CD4-positive, alpha-beta T cell treated with Interferon alpha-2 for 1 hour (primary cell): ENCODE measurements around the gene NEK8.
"Not testable (repeated sequence)": the region's sequence is repeated elsewhere in the genome, so short reads cannot be mapped to it uniquely, and the experiment has no call there.

ENCODE experiments used
- DNase-seq, 2 donors: peaks; one replicate each; pipeline ENCODE4 v3.0.0-alpha.2; 2020 to 2022

The NEK8 gene

DNA sequence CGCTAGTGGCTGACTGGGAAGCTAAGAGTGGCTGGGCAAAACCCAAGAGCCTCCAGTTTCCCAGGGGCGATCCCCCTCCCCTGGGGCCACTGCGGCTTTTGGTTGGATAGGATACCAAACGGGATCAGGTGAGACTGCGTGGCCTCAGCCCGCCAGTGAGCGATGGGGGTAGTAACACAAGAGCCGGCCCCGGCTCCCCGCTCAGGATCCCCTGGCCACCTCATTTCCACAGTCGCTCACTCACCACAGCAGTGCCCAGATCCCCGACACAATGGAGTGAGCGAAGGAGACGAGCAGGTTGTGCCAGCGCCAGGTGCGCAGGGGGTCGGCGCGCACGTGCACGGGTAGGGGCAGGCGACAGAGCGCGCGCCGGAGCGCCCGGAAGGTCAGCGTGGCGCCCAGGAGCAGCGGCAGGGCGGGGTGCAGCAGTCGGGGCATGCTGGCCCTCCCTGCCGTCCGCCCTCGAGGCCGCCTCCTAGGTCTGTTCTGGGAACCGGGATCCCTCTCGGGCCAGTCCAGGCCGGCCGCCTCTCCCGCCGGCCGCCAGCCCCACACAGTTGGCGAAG, 2.8 kb upstream of the NEK8 start:
- no peak for DNase-seq

DNA sequence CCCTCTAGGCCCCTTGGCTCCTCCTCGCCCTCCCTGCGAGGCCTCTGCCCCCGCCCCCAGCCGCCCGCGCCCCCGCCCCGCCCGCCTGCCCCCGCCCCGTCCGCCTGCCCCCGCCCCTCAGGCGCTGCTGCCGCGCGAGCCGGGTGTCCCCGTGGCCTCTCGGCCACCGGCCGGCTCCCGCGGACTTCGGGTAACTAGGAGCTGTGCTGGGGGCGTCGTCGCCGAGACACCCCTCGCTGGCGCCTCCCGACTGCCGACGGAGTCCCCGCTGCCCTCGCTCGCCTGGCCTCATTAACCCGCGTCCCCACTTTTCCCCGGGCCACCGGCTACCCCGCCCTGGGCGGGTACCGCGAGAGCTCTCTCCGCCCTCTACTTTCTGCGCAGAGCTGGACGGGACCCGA, 2.4 kb upstream of the NEK8 start, which contains the start of gene TLCD1:
Gene TLCD1, minus strand, starts transcription at position 8 of the 401 bp plus-strand sequence. CDS start 136 bp downstream, outside the sequence.
- DNase-seq = peak; percentile 56 to 75

DNA sequence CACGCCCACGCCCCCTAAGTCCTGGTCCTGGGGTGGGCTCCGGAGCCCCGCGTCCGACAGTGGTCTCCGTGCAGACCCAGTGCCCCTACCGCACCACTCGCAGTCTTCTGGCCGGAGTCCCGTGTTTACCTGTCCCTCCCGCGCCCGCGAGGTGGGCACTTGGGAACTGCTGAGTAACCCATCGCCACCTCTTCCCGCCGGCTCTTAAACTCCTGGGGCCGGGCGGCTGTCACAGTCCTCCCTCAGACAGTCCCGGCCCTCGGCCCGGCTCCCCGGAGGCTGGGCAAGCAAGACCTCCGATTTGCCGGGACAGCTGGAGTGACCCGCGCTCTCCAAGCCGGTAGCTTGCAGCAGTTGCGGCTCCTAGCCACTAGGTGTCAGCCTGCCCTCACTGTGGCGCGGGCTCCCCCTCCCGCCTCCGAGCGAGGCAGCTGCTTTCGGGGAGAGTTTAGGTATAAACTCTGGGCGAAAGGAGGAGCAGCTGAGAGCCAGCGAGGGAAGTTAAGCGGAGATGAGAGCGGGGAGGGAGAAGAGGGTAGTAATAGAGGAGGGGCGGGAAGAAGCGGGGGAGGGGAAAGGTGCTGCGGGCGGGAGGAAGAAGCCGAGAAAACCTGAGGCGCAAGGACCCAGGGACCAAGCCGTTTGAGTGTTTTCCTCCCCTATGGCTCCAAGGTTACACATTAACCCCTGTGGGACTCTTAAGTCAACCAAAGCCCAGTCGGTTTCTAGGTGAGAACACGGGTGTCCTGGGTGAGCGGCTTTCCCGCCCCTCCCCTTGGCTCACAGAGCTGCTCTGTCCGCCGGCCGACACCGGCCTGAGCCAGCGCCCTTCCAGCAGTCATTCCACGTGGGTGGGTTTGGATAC, 1.7 kb upstream of the NEK8 start:
- peak; percentile 88 to 93 for DNase-seq

DNA sequence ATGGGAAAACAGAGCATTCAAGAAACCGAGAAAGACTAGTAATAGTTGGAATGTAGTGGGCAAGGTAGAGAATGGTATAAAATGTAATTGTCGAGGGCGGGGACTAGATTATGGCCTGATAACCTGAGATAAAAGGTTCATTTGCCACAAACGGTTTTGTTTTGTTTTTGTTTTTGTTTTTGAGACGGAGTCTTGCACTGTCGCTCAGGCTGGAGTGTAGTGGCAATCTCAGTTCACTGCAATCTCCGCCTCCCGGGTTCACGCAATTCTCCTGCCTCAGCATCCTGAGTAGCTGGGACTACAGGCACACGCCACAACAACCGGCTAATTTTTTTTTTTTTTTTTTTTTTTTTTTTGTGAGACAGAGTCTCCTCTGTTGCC, 1.4 kb downstream of the NEK8 start:
- DNase-seq = no peak

DNA sequence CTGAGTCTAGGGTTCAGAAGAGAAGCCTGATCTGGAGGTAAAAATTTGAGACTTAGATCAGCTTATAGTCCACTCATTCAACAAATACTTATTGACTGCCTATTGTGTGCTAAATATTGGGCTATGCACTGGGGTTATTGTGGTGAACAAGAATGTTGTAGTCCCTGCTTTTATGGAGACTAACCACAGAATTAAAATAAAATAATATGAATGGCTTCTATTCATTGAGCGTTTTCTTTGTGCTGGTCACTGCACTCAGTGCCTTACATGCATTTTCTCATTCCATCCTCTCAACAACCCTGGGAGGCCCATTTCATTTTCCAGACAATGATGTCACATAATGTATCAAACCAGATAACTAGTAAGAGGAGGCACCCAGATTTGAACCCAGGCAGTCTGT, 4.8 kb downstream of the NEK8 start:
- DNase-seq = no peak

DNA sequence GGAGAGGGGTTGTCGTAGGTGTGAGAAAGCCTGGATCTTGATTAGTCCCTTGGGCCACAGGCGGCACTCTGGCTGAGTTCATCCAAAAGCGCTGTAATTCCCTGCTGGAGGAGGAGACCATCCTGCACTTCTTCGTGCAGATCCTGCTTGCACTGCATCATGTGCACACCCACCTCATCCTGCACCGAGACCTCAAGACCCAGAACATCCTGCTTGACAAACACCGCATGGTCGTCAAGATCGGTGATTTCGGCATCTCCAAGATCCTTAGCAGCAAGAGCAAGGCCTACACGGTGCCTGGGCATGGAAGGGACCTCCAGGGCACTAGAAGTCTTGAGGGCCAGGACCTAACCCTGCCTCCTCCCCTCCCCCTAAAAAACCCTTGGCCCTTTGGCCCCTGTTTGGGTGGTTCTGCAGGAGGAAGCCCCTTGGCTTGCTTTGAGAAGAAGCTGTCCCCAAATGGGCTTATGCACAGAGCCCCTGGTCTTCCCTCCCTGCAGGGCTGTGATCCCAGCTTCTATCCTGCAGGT, 6.2 kb downstream of the NEK8 start:
- DNase-seq = no peak

DNA sequence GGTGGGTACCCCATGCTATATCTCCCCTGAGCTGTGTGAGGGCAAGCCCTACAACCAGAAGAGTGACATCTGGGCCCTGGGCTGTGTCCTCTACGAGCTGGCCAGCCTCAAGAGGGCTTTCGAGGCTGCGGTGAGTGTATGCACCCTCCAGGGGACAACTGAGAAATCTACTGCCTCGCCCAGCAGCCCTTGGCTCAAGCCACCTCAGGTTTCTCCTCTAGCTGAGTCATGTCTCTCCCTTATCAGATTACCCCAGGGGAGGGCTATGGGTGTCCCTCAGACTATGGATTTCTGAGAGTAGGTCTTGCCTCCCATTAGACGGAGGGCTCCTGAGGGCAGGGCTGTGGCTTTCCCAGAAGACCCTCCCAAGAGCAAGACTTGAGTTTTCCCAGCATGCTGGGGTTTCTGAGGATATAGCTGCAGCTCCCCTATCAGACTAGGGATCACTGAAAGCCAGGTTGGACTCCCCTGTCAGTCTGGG, 6.7 kb downstream of the NEK8 start:
- DNase-seq = no peak

DNA sequence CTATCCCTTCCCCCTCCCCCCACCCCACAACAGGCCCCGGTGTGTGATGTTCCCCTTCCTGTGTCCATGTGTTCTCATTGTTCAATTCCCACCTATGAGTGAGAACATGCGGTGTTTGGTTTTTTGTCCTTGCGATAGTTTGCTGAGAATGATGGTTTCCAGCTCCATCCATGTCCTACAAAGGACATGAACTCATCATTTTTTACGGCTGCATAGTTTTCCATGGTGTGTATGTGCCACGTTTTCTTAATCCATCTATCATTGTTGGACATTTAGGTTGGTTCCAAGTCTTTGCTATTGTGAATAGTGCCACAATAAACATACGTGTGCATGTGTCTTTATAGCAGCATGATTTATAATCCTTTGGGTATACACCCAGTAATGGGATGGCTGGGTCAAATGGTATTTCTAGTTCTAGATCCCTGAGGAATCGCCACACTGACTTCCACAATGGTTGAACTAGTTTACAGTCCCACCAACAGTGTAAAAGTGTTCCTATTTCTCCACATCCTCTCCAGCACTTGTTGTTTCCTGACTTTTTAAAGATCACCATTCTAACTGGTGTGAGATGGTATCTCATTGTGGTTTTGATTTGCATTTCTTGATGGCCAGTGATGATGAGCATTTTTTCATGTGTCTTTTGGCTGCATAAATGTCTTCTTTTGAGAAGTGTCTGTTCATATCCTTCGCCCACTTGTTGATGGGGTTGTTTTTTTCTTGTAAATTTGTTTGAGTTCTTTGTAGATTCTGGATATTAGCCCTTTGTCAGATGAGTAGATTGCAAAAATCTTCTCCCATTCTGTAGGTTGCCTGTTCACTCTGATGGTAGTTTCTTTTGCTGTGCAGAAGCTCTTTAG, 7.6 kb downstream of the NEK8 start:
- not testable (repeated sequence) for DNase-seq

DNA sequence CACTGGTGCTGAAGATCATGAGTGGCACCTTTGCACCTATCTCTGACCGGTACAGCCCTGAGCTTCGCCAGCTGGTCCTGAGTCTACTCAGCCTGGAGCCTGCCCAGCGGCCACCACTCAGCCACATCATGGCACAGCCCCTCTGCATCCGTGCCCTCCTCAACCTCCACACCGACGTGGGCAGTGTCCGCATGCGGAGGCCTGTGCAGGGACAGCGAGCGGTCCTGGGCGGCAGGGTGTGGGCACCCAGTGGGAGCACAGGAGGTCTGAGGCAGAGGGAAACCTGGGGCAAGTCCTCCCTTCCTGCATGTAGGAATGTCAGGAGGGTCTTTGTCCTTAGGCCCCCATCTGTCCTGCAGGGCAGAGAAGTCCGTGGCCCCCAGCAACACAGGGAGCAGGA, 8.7 kb downstream of the NEK8 start:
- DNase-seq = no peak

DNA sequence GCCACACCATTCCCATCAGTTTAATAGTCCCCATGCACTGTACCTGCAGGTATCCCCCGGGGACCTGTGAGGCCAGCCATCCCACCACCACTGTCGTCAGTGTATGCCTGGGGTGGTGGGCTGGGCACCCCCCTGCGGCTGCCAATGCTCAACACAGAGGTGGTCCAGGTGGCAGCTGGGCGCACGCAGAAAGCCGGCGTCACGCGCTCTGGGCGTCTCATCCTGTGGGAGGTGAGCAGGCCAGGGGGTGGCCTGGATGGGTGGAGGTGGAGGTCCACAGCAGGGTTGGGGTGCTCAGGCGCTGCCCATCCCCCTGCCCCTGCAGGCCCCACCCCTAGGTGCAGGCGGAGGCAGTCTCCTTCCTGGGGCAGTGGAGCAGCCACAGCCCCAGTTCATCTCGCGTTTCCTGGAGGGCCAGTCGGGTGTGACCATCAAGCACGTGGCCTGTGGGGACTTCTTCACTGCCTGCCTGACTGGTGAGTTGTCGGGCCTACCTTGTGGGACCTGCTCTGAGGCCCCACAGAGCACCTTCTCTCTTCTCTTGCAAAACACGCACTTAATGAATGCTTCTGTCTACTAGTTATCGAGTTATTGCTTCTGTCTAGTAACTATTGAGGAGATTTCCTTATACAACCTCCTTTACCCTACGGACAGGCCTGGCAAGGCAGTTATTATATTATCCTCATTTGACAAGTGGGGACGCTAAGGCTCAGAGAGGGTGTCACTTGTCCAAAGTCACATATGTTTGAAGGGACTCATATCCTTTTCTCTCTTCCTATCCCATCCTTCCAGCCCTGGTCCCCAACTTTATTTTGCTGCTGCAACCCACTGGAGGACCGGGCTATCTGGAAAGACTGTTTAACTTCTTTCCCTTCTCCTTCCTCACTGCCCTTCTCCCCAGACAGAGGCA, 9.4 kb downstream of the NEK8 start:
- peak in 1 of 2 donors; percentile 77 for DNase-seq

DNA sequence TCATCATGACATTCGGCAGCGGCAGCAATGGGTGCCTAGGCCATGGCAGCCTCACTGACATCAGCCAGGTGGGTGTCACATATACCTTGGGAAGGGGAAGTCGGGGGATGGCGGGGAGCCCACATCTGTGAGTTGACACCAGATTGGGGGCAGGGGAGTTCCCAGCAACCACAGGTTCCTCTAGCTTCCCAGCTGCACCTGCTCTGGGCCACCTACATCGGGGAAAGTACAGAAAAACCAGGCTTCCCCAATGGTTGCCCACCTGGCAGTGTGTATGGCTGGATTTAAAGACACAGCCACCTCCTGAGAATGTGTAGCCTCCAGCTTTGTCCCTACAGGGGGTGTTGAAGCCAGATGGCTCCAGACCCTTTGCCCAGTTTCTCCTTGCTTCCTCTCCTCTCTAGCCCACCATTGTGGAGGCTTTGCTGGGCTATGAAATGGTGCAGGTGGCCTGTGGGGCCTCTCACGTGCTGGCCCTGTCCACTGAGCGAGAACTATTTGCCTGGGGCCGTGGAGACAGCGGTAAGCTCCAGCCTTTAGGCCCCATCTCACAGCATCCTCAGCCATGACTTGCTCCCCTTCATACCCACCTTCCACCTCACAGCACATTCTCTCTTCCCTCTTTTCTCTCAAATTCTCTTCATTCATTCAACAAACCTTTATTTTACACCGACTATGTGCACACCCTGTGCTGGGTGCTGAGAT, 10.2 kb downstream of the NEK8 start:
- peak; percentile 65 to 82 for DNase-seq

DNA sequence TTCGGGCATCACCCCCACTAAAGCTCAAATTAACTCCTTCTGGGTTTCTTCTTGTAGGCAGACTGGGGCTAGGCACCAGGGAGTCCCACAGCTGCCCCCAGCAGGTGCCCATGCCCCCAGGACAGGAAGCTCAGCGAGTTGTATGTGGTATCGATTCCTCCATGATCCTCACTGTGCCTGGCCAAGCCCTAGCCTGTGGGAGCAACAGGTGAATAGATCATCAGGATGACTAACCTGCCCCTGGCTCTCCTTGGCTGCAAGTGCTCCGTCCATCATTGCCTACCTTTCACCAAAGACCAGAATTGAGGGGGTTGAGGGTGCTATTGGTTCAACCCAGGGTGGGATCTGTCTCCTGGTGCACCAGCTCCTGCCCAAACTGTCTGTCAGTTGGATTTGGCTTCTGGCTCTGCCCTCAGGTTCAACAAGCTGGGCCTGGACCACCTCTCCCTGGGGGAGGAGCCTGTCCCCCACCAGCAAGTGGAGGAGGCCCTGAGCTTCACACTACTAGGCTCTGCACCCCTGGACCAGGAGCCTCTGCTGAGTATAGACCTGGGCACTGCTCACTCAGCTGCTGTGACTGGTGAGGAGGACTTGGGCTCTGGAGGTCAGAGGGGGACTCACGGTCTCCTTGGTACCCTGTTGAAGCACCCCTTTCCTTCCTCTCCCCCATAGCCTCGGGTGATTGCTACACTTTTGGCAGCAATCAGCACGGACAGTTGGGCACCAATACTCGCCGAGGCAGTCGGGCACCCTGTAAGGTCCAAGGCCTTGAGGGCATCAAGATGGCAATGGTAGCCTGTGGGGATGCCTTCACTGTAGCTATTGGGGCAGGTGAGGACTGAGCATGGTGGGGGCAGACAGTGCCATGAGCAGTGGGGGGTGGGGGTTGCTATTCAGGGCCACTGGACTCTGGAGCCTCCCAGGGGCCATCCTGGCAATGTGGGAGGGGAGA, 12.1 kb downstream of the NEK8 start:
- no peak for DNase-seq

DNA sequence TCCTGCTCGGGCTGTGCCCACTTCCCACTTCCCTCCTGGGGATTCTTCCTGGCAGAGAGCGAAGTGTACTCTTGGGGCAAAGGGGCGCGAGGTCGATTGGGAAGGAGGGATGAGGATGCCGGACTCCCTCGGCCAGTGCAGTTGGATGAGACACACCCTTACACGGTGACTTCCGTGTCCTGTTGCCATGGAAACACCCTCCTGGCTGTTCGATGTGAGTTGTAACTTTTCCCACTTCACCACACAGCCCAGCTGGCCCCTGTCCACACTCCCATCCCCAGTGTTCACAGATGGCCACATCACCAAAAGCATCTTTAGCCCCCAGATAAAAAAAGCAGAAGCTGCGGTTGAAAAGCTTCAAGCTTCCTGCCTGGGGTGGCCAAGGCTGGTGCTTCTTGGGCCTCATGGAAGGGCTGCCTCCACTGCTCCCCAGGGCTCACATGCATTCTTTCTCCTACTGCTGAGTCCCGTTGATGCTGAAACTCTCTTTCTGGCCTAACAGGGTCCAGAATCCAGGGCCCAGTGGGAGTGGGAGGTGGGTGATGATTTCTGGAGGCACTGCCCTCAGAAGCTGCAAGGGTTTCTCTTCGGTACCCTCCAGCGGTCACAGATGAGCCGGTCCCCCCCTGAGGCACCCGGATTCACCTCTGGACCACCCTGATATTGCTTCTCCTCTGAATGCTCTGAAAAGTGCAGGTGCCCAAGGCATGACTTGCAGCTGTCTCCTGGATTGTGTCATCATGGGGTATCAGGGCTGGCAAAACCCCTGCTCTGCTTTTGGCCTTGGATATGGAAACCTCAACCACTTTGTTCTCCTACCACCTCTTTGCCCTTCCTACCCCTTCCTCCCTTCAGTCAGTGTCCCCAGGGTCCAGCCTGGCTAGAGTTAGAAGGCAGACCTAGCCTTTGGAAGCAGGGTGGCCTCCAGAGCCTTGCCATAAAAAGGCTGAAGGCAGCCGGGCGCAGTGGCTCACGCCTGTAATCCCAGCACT, 13.1 kb downstream of the NEK8 start:
- peak in 1 of 2 donors; percentile 46 for DNase-seq

DNA sequence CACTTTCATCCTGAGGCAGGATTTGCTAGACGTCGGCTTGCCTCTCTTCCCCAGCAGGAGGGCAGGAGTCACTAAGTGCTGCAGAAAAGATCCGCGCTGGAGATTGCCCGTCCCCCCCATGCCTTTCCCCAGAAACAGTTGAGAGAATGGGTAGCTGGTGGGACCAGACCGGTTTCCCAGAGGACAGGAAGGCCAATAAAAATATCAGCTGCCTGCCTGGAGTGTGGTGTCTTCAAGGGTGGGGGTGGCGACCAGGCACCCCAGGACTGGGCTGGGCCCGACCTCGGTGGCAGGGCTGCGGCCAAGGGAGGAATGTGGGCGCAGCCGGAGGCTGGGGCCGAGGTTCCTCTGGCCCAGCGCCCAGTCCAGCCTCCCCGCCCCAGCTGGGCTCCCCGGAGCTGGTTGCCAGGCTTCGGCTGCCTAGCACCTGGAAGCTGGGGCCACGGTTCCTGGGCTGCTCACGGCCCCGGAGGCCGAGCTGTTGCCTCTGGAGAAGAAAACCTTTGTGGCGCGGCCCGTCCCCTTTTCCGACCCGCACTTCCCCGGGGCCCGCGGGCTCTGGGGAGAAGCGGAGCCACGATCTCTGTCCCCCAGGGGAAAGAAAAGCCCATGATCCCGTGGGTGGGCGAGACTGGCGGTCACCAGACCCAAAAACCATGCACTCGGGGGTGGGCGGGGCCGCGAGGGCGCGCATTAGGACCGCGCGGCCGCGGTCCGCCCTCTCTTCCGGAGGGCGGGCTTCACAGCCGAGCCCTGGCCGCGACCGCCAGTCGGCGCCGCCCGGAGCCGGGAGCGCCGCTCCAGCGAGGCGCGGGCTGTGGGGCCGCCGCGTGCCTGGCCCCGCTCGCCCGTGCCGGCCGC, 14.9 kb downstream of the NEK8 start, which contains the start of gene TRAF4:
Gene TRAF4, plus strand, starts transcription at position 769 of the 861 bp plus-strand sequence. CDS start 102 bp downstream, outside the sequence.
- DNase-seq = peak; percentile 77 to 82

DNA sequence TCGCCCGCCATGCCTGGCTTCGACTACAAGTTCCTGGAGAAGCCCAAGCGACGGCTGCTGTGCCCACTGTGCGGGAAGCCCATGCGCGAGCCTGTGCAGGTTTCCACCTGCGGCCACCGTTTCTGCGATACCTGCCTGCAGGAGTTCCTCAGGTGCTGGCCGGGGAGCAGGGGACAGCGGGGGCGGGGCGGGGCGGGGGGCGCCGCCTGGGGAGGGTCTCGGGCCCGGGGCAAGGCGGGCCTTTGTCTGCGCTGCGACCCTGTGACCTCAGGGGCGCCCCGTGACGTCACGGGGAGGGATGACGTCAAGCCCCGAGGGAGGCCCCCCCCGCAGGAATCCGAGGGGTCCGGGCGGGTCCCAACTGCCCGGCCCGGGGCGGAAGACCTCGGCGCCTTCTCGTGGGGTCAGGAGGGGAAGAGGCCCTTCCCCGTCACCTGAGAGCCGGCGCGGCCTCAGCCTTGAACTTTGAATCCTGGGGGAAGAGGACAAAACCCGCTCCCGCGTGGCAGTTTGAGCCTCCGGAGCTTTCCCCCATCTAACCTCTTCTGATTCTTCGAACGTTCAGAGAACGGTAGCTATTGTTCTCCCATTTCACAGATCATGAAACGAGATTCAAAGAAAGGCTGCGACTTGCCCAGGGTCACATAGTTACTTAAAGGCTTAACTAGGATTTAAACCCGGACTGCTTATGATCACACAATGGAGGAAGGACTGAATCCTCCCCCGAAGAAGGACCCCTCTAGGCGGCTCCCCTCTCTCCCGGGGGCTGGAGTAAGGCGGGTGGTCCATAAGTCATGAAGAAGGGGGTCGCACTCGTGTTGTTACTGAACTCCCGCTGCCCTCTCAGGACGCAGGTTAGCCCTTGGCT, 15.8 kb downstream of the NEK8 start:
- DNase-seq = peak; percentile 66 to 81

DNA sequence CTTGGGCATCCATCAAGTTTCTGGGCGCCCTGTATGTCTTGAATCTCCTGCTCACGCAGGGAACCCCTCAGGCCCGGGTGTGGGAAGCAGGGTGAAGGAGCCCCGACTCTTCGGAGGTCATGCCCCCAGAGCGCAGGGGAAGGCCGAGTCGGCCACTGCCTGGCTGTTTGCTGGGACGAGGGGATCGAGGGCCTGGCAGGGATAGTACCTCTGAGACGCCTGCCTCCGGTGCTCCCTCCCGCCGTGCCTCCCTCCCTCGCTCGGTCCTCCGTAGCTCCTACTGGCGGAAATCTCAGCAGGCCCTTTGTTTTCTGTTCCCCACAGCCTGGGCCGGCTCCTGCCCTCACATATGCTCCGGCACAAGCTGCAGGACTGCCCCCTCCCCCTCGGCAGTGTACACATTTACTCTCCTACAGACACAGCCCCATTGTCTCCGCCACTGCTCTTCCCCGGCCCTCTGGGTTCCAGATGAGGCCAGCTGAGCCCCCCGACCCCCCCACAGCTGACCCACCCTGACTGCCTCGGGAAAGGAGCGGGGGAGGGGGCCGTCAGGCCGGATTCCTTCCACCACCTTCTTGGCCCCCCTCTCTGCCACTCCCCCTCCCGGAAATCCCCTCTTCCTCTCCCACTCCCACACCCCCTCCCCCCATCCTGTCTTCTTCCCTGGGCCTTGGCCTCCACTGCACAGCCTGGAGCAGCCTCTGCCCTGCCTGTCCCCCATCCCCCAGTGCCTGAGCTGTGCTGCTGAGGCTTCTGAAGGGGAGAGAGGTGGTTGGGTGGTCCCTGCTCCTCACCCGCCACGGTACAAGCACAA, 16.6 kb downstream of the NEK8 start:
- peak; percentile 24 to 51 for DNase-seq
